Gastrocnemius medialis (tissue), 4 donors: Measurements from ENCODE around the gene KRTAP17-1. TPM values are rescaled to one million over a fixed set of nuclear protein-coding genes. Genes with fewer than 3 reads are reported as not detected.
"Not testable (repeated sequence)": the region's sequence is repeated elsewhere in the genome, so short reads cannot be mapped to it uniquely, and the experiment has no call there.

Experiments used
- ATAC-seq, 2 donors: fragments of 150-250 bp; one replicate each; pipeline ENCODE4 v1.9.1; 2016
- DNase-seq, 2 donors: peaks; one replicate each; pipeline ENCODE4 v3.0.0-alpha.2; 2019
- H3K27ac ChIP-seq, 4 donors: fragments of 200-600 bp; sonication (generic); 1 replicate in 1 of 4; 2 replicates in 3 of 4; pipeline ENCODE4 v1.5.1; 2016 to 2018; ENCODE audit warnings: mild to moderate bottlenecking in 2 of 4, moderate library complexity in 1 of 4
- H3K27me3 ChIP-seq, 3 donors: fragments of 200-600 bp; sonication (generic) in 2 of 3; 1 replicate in 1 of 3; 2 replicates in 2 of 3; pipeline versions ENCODE4 v1.5.1 to v1.6.0; 2016 to 2019; ENCODE audit warnings: mild to moderate bottlenecking in 1 of 3, moderate library complexity in 1 of 3
- H3K36me3 ChIP-seq, 2 donors: fragments of 200-600 bp; sonication (generic) in 1 of 2; one replicate each; pipeline ENCODE4 v1.5.1; 2017 to 2018
- H3K4me1 ChIP-seq, 2 donors: fragments of 200-600 bp; sonication (generic) in 1 of 2; one replicate each; pipeline ENCODE4 v1.5.1; 2016 to 2017; ENCODE audit warnings: mild to moderate bottlenecking in 2 of 2
- H3K4me3 ChIP-seq, 4 donors: fragments of 200-600 bp; sonication (generic) in 3 of 4; 1 replicate in 1 of 4; 2 replicates in 3 of 4; pipeline ENCODE4 v1.5.1; 2016 to 2019; ENCODE audit warnings: mild to moderate bottlenecking in 2 of 4
- H3K9me3 ChIP-seq, 3 donors: fragments of 200-600 bp; sonication (generic) in 2 of 3; 1 replicate in 1 of 3; 2 replicates in 2 of 3; pipeline ENCODE4 v1.5.1; 2016 to 2019
- POLR2A ChIP-seq, 2 donors: fragments of 450-650 bp; IDR thresholded peaks; one replicate each; pipeline ENCODE4 v1.6.1; 2017; ENCODE audit warnings: antibody characterized with exemption in 2 of 2, mild to moderate bottlenecking in 2 of 2, moderate library complexity in 2 of 2
- in situ Hi-C, 4 donors: fragments of 200-750 bp; cut with MboI; loops; one replicate each; pipeline versions ENCODE4 v1.15.0 to v1.8.0; 2017; ENCODE audit warnings: low sequenced_read_pairs in 4 of 4
- intact Hi-C: fragments of 100-400 bp; cut with DNase I; formaldehyde crosslinking; loops from one replicate; pipeline ENCODE4 v1.15.1; 2023; ENCODE audit warnings: low total_unique reads
- total RNA-seq, 4 donors: library from RNA; depleted of rRNA; stranded (reverse); fragments of >200 nt; gene quantifications; one replicate each; pipeline versions ENCODE4 v1.1.0 to v1.2.3, GENCODE V29; 2016
- TF ChIP-seq, protein P1 (sequence below), 5 experiments: fragments of 450-650 bp in 3 of 5; fragments of 200-600 bp in 2 of 5; sonication (generic) in 2 of 5; IDR thresholded peaks in 4 of 5; conservative IDR thresholded peaks in 1 of 5; 1 replicate in 4 of 5; 2 replicates in 1 of 5; pipeline ENCODE4 v1.5.1; 2016 to 2019; ENCODE audit warnings: antibody characterized with exemption in 5 of 5, mild to moderate bottlenecking in 3 of 5, moderate library complexity in 3 of 5

The KRTAP17-1 gene
- total RNA-seq, 4 donors from 2014 or later: not detected

- H3K36me3 ChIP-seq: no peaks in the 10 kb centered on the region
- ATAC-seq: no peak
- H3K4me3 ChIP-seq: no peak overlapping the region
- in situ Hi-C loops (no loop called here), intact Hi-C loops (no loop called here)
- TF ChIP-seq POLR2A (IDR thresholded peaks at IDR 0.05): no peak
- TF ChIP-seq, protein P1, sequence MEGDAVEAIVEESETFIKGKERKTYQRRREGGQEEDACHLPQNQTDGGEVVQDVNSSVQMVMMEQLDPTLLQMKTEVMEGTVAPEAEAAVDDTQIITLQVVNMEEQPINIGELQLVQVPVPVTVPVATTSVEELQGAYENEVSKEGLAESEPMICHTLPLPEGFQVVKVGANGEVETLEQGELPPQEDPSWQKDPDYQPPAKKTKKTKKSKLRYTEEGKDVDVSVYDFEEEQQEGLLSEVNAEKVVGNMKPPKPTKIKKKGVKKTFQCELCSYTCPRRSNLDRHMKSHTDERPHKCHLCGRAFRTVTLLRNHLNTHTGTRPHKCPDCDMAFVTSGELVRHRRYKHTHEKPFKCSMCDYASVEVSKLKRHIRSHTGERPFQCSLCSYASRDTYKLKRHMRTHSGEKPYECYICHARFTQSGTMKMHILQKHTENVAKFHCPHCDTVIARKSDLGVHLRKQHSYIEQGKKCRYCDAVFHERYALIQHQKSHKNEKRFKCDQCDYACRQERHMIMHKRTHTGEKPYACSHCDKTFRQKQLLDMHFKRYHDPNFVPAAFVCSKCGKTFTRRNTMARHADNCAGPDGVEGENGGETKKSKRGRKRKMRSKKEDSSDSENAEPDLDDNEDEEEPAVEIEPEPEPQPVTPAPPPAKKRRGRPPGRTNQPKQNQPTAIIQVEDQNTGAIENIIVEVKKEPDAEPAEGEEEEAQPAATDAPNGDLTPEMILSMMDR (IDR thresholded peaks at IDR 0.05 in 4 of 5, conservative IDR thresholded peaks at IDR 0.05 in 1 of 5): no peak
- no peak overlapping the region for H3K27ac ChIP-seq
- H3K27me3 ChIP-seq: peaks cover 0 to 4% (median 3%) of the 10 kb centered on the region in 3 donors
- no peaks in the 10 kb centered on the region for H3K9me3 ChIP-seq
- no peak for DNase-seq
- H3K4me1 ChIP-seq: no peaks in the 10 kb centered on the region
These were observed 37.1 kb downstream of the KRTAP17-1 start for GRCh38 chr17:41278176-41278955.

GRCh38 chr17:41275648-41276190 lies 39.8 kb downstream of the KRTAP17-1 start, which contains the start of gene KRTAP9-7:
Gene KRTAP9-7, plus strand, starts transcription at chr17:41275698. Its CDS starts 0 bp downstream, at chr17:41275698.
- H3K4me1 ChIP-seq, H3K27me3 ChIP-seq, DNase-seq, H3K36me3 ChIP-seq, H3K9me3 ChIP-seq, intact Hi-C loops, ATAC-seq, H3K27ac ChIP-seq, in situ Hi-C loops, H3K4me3 ChIP-seq: not testable (repeated sequence)

DNA sequence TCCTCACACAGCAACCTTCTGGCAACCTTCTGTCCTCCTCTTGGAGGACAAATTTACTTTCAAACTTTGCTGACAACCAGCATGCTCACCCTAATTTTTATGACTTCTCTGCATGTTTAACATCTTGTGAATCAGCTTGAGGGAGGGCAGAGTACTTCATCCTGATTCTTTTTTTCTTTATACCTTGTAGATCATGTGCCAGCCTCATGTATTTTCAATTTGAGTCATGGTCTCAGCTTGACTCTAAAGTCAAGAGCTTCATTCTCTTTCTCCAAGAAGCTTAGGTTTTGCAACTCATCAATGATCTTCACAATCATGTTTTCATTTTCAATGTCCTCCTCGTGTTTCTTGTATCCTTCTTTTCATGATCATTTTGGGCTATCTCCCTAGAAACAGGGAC lies 43.7 kb downstream of the KRTAP17-1 start:
- Histone ChIP-seq H3K27ac (no peak overlapping the region), H3K4me3 (no peak overlapping the region), H3K27me3 (peaks cover 0 to 3% (median 0%) of the 10 kb centered on the region in 3 donors), H3K9me3 (no peaks in the 10 kb centered on the region), H3K4me1 (no peaks in the 10 kb centered on the region), H3K36me3 (no peaks in the 10 kb centered on the region)
- intact Hi-C loops: no loop called here
- TF ChIP-seq POLR2A (IDR thresholded peaks at IDR 0.05): no peak
- TF ChIP-seq, protein P1 (IDR thresholded peaks at IDR 0.05 in 4 of 5, conservative IDR thresholded peaks at IDR 0.05 in 1 of 5): no peak
- in situ Hi-C loops: loop anchor here in 1 of 4 donors (25.0 kb wide), 1 partner anchor 110 kb away; the partner anchor contains the start of genes KRTAP4-3 and KRTAP4-4
- ATAC-seq (no peak), DNase-seq (no peak)

GRCh38 chr17:41271323-41271722 lies 44.2 kb downstream of the KRTAP17-1 start:
- H3K9me3 ChIP-seq, ATAC-seq, DNase-seq, H3K4me1 ChIP-seq, H3K4me3 ChIP-seq, H3K27me3 ChIP-seq, intact Hi-C loops, H3K27ac ChIP-seq, H3K36me3 ChIP-seq: not testable (repeated sequence)
- in situ Hi-C loops: loop anchor here in 1 of 4 donors (25.0 kb wide), 1 partner anchor 109 kb away; the partner anchor contains the start of genes KRTAP4-3 and KRTAP4-4

- in situ Hi-C loops (loop anchor here in 1 of 4 donors (25.0 kb wide), 1 partner anchor 105 kb away; the partner anchor contains the start of genes KRTAP4-3 and KRTAP4-4), intact Hi-C loops (no loop called here)
- Histone ChIP-seq H3K27me3 (no peaks in the 10 kb centered on the region), H3K4me3 (no peak overlapping the region), H3K27ac (no peak overlapping the region), H3K36me3 (no peaks in the 10 kb centered on the region), H3K4me1 (no peaks in the 10 kb centered on the region), H3K9me3 (no peaks in the 10 kb centered on the region)
- DNase-seq: no peak
- ATAC-seq: no peak
- TF ChIP-seq POLR2A (IDR thresholded peaks at IDR 0.05): no peak
- TF ChIP-seq, protein P1 (IDR thresholded peaks at IDR 0.05 in 4 of 5, conservative IDR thresholded peaks at IDR 0.05 in 1 of 5): no peak
These were observed 47.8 kb downstream of the KRTAP17-1 start for GRCh38 chr17:41267711-41268110.
